ENCODE data around the gene RBM39.
"Not testable (repeated sequence)": the region's sequence is repeated elsewhere in the genome, so short reads cannot be mapped to it uniquely, and the experiment has no call there.

RBM39 gene

DNA sequence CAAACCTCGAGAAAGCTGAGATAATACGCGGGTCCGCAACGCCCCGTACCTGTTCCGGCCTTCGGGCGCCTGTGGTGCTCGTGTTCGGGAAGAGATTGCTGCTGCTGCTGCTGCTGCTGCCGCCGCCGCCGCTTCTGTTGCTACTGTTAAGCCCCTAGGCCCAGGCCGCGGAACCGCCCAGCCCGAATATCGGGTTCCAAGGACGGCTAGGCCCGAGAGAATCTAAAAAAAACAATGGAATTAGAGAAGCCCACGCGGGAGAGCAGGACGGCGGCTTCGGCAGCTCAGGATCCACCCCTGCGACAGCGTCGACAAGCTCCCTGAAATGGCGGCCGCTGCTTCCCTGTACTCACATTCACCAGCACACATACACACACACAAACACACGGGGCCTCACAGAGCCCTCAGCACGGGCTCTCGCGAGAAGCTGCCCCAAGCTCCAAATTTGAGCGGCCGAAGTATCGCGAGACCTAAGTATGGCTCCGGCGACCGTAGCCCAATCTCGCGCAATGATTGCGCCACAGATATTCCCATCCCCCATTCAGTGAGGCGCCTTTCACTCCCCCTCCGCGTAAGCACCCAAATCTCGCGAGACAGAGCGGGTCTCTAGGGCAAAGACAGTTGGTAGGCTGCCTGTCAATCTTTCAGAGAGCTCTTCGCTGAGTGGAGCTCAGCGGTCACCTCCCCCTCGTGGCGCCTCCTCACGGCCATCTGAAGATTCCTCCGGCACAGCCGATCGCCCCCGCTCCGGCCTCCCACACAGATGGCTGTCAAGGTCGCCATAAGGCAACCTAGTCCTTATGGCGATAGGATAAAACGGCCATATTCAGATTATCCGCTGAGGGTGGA lies at the start of gene RBM39:
RBM39 (minus strand) TSS at position 369 of the 849 bp plus-strand sequence. CDS start 1,386 bp downstream, outside the sequence.
- peak; percentile 100 for DNase-seq

GRCh38 chr20:35791821-35792220 lies 49.8 kb upstream of the RBM39 start:
- peak; percentile 93 for DNase-seq

GRCh38 chr20:35791097-35791496 lies 49.0 kb upstream of the RBM39 start:
- DNase-seq, result no peak

- DNase-seq, result no peak
Measured at GRCh38 chr20:35788796-35789195, 46.7 kb upstream of the RBM39 start.

DNA sequence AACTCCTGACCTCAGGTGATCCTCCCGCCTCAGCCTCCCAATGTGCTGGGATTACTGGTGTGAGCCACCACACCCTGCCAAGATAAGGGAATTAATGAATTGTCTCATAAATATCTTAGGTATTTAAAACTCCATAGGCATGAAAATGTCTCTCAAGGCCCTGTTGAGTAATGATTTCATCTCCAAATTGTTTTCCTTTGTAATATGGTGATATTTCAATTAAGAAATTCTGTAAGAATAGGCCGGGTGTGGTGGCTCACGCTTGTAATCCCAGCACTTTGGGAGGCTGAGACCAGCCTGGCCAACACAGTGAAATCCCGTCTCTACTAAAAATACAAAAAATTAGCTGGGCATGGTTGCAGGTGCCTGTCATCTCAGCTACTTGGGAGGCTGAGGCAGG lies 43.5 kb upstream of the RBM39 start:
- not testable (repeated sequence) for DNase-seq

GRCh38 chr20:35783811-35784210 lies 41.8 kb upstream of the RBM39 start:
- DNase-seq, result not testable (repeated sequence)

GRCh38 chr20:35776513-35777101 lies 34.5 kb upstream of the RBM39 start:
- DNase-seq, result peak; percentile 25

DNA sequence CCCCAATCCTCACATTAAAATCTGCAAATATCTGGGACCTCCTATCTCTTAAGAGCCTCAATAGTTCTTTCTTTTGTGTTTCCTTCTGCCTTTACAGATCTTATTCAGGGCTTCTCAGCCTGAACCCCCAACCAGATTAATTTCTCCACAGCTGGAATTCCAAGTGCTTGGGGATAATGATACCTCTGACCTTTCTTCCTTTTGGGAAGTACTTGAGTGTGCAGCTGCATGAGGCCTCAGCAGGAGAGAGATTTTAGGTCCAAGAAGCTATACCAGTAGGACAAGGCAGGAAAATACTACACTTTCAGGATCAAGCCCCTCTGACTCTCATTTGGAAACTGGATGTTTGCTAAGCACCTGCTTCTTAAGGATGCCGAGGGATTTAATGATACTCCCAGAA lies 32.3 kb upstream of the RBM39 start:
- no peak for DNase-seq

- DNase-seq, result peak; percentile 26
Measured at GRCh38 chr20:35773154-35773751, 31.2 kb upstream of the RBM39 start.

GRCh38 chr20:35772563-35773058 lies 30.6 kb upstream of the RBM39 start:
- DNase-seq, result no peak

DNA sequence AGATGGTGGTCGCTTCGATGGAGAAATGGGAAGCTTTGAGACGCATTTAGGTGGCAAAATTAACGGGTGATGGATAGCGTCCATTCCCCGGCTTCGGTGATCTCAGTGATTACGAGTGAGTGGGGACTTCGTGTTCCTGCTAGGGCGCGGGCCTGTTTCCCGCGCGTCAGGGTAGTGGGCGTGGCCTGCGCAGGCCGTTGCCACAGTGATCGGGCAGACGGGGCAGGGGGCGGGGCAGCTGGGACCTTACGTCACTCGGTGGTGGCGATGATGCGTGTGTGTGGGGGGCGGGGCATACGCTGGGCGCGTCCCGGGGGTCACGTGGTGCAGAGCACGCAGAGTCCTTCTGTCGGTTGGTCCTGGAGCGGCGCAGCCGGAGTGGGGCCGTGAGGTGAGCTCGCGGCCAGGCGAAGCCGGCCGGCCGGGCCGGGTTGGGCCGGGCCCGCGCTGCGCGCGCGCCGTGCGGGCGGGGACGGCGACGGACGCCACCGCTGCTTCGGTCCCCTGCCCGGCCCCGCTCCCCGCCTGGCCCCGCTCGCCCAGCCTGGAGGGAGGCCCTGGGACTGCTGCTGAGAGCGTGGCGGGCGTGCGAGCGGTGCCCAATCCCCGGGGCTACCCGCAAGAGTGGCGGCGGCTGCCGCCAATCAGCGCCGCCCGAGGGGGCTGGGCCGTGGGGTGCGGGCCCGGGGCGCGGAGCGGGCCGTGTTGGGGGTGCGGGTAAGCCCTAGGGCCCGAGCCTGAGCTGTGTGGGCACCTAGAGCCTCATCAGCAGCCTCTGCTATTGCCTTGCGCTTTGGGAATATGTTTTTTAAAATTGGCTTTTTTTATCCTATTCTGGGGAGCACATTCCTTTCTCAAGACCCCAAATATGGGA lies 29.9 kb upstream of the RBM39 start, which contains the start of gene PHF20:
PHF20 (plus strand) TSS at position 327 of the 874 bp plus-strand sequence. CDS start 29,508 bp downstream, outside the sequence.
- peak; percentile 96 for DNase-seq

DNA sequence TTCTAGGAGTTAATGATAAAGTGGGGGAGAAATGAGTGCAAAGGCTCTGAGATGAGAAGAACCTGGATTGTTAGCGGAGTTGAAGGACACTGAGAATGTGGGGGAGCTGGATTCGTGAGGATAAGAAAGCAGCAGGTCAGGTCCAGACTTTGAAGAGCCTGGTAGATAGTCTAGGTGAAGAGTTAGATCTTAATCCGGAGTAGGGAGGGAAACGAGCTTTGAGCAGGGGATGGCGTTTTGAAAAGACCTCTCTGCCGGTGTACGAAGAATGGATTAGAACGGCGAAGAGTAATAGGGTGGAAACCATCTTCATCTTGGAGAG lies 29.3 kb upstream of the RBM39 start:
- no peak for DNase-seq

DNA sequence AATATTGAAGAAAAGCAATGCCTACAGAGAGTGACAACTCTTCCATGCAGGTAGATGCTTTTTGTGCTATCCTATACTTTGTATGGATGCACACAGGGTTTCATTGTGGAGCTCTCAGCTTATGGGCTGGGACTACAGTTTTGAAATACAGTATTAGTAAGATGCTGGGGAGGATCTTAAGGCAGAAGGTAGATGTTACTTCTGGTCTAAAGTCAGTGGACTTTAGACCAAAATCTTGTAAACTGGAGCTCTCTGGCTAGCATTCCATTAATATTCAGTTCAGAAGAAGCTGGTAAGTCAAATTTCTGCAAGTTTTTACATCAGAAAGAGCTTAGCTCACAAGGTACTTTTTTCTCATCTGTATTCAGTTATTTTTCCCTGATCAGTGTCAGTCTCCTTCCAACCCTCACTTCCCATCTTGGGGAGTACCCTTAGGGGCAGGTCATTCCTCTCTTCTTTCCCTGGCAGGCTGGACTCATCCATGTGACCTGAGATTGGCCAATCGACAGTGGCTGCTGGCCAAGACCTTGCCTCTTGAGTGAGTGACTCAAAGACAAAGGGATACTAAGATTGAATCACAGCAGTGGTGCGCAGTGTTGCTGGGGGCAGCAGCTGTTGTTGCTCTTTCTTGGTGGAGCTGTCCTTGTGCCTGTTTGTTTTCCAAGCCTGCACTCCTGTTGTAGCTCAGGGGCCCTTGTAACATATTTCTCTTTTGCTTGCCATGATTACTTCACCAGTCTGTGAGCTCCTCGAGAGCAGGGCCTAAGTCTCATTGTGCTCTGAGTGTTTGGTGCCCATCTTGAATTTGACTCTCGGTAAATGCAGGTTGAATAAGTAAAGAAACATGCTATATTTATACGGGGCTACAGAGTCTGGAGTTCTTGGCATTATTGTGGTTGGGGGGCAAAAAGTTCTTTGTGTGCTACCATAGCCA lies 26.9 kb upstream of the RBM39 start:
- peak; percentile 98 for DNase-seq

GRCh38 chr20:35767683-35768481 lies 25.8 kb upstream of the RBM39 start:
- peak; percentile 52 for DNase-seq

GRCh38 chr20:35766843-35767242 lies 24.8 kb upstream of the RBM39 start:
- DNase-seq, result no peak

- DNase-seq, result not testable (repeated sequence)
Measured at GRCh38 chr20:35764936-35765335, 22.9 kb upstream of the RBM39 start.

GRCh38 chr20:35762461-35762860 lies 20.4 kb upstream of the RBM39 start:
- no peak for DNase-seq

GRCh38 chr20:35761548-35761947 lies 19.5 kb upstream of the RBM39 start:
- DNase-seq, result not testable (repeated sequence)

DNA sequence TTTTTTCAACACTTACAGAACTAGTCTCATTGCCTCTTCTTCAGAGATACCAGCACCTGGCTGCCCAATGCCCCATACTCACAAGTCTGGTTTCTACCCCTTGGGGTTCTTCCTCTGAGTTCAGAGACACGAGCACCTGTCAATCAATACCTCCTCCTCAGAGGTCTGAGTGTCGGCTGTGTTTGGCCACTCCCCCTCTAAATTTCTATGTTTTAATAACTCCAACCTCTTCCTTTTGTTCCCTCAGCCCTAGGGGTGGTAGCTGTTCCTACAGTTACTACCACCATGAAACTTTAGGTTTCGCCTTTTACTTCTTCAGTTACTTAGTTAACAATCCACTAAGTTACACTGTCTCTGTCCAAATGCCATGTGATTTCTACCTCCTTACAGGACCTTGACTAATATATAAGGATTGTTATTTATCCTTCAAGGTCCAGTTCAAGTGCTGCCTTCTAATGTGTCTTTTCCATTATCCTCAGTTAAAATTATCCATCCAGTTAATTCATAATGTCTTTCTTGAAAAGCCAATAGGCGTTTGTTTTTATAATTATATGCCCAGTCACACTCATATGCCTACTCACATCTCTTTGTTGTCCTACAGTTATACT lies 15.1 kb upstream of the RBM39 start:
- DNase-seq, result no peak

DNA sequence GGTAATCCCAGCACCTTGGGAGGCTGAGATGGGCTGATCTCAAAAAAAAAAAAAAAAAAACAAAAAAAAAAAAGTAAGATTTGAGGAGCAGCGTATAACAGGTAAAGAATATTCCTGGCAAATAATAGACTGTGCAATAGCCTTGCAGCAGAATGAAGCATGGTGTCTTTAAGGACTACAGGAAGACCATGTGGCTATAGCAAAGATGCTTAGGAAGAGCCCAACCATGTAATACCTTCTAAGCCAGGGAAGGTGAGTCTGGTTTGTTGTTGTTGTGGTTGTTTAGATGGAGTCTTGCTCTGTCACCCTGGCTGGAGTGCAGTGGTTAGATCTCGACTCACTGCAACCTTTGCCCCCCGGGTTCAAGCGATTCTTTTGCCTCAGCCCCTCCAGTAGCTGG lies 14.3 kb upstream of the RBM39 start:
- no peak for DNase-seq

Measured in EL (cell line).